Measurements from ENCODE around the gene WDR82. TPM values are rescaled to one million over a fixed set of nuclear protein-coding genes. Genes with fewer than 3 reads are reported as not detected.

Gene WDR82
- total and polyA plus RNA-seq, 9 of the 15 experiments (the other 6 are each of a cell fraction or from before 2014, with no cell fraction given) = 6.4 to 62.9 (median 37.1) TPM

GRCh38 chr3:52317208-52318000 lies 39.0 kb upstream of the WDR82 start (continued):
- TF ChIP-seq TCF3 (CRISPR knock-in tag; IDR thresholded peaks at IDR 0.05) = no peak
- TF ChIP-seq PRMT5 (CRISPR knock-in tag; IDR thresholded peaks at IDR 0.05) = no peak
- no peak for TF ChIP-seq ZNF165 (CRISPR knock-in tag; IDR thresholded peaks at IDR 0.05; ENCODE audit: borderline replicate concordance)
- no peak for TF ChIP-seq ZNF23 (CRISPR knock-in tag; IDR thresholded peaks at IDR 0.05)
- TF ChIP-seq ZNF3 (CRISPR knock-in tag; IDR thresholded peaks at IDR 0.05) = no peak
- TF ChIP-seq MXI1 (IDR thresholded peaks at IDR 0.05; ENCODE audit: low read depth, low read length) = peak; percentile 48; the same call in 1 of the 2 replicates
- no peak for TF ChIP-seq MCM5 (IDR thresholded peaks at IDR 0.05; ENCODE audit: low read depth)
- TF ChIP-seq HMG20A (CRISPR knock-in tag; conservative IDR thresholded peaks at IDR 0.05) = no peak
- TF ChIP-seq NCOA2 (IDR thresholded peaks at IDR 0.05; ENCODE audit: partially characterized antibody in 2 of 2) = no peak
- TF ChIP-seq SIN3A (IDR thresholded peaks at IDR 0.05; ENCODE audit: borderline replicate concordance in 2 of 2, control insufficient read depth in 1 of 2, low read depth in 2 of 2, low read length in 2 of 2) = peak in 1 of 2 experiments; percentile 33; a peak in 1 of 4 replicates
- no peak for TF ChIP-seq TARDBP (IDR thresholded peaks at IDR 0.05)
